GM19463 (cell line): Measurements from ENCODE around the gene MORN1.

Source experiments
- ATAC-seq: cut with Tn5 transposase; IDR thresholded peaks from one replicate; pipeline ENCODE4 v1.9.1; 2021; ENCODE audit warnings: mild to moderate bottlenecking, moderate library complexity; ENCODE audit not compliant: unreplicated experiment

The MORN1 gene

DNA sequence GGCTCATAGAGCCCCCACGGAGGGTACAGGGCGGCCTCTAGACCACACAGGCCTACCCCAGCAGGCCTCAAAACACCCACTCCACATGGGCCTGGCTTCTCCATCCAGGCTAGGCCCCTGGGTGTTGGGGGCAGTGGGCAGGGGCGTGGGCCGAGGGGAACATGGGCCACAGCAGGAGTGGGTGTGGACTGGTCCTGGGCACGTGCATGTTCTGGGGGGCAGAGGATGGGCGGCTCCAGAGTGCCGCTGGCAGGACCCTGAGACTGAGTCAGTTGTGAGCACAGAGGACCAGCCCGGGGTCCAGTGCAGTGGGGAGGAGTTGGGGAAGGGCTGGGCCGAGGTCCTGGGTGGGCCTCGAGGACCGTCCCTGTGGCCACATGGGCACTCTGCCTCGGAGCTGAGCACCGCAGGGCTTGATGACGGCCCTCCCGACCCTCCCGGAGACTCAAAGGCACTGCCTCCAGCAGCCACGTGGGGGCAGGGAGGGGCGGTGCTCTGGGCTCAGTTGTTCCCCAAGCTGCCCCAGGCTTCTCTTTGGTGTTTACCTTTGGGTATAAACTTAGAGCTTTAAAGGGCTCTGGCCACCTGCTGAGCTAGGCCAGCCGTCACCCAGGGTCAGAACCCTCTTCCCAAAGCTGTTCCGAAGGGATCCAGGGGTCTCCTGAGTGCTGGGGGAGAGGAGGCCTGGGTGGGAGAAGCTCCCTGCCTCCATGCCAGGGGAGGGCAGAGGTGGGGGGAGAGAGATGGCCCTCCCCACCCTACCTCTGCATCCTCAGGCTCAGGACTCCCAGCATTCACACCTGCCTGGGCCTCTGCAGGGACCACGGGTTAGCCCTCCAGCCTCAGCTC is 79.9 kb downstream of the MORN1 start:
- ATAC-seq, result no peak

DNA sequence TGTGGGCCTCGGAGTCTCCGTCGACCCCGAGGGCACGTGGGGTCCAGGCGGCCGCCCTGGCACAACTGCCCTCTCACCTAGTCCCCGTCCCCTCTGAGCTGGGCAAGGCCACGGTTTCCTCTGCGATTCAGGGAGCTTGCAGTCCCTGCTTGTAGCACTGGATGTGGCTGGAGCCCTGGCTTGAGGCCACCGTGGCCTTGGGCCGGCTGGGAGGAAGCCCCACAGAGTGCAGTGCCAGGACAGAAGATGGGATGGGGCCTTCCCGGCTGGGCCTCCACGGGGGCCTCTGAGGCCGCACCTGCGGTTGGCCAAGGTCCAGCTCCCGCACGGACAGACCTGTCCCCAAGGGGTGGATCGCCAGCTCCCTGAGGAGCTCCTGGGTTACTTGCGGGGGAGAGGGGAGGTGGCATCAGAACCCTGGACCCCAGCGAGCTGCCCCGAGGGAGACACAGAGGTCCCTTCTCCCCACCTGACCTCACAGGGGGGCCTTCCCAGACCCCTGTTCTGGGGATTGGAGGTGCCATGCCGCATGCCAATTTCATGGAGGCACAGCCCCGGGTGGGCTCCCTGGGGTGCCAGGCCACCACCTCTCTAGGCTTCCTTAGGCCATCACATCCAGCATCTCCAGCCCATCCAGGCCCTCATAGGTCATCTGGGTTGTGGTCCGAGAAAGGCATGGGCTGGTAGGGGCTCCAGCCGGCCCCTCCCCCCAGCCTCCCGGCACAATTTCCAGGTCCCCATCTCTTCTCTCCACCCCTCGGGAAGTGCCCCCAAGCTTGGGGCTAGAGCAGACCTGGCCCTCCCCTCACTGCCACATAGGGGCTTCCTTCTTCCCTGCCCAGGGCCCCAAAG is 80.8 kb downstream of the MORN1 start:
- no peak for ATAC-seq

DNA sequence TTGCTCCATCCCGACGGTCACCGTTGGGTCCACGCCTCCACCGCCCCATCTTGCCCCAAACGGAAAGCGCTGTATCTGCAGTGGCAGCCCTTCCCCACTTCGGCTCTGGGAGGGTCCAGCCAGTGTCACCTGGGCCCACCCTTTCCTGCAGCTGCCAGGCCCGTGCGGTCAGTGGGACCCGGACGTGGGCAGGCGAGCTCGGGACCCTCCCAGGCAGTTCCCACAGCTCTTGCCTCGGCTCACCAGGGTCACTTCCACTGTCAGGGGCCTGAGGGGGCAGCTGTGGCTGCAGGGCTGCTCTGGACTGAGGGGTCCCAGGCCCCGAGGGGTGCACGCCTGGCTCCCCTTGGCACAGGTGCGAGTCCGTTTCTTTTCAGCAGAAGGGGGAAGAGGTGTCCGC is 82.5 kb downstream of the MORN1 start:
- ATAC-seq, result no peak

DNA sequence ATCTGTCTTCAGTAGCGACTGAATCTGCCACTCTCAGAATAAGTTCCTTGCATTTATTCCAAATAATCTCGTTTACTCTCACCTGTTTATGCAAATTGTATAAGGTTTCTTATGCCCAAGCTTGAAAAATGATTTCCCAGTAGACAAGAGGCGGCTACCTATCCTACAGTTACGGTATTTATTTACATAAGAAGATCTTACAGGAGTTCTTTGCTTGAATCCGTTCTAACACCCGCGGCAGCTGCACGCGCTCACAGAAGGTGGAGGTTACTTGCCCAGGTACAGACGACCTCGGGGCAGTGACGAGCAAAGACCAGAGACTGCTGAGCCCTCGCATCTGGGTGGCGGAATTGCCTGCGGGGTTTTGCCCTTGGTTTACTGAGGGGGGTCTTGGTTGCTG is 83.4 kb downstream of the MORN1 start:
- ATAC-seq, result no peak

DNA sequence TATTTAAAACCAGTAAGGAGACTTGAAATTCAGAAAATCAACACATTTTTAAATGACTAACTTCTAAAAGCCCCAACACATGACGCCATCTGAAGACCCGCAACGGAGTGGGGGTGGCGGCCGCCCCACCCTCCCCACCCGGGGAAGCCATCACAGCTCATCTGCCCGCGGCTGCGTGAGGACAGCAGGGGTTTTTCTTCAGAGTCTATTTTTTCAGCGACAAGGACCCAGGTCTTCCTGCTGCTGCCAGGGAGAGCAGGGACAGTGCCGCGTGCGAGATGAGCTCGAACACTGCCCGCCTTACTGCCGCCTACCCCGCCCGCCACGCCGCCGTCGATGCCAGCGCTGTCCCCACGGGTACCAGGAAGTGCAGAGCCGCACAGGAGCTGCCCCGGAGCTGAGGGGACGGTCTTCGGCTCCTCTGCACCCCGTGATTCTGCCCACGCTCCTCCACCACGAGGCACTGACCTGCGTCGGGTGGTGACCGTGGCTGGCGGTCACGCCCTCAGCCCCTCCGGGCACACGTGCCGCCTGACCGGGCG is 84.2 kb downstream of the MORN1 start:
- ATAC-seq, result no peak

DNA sequence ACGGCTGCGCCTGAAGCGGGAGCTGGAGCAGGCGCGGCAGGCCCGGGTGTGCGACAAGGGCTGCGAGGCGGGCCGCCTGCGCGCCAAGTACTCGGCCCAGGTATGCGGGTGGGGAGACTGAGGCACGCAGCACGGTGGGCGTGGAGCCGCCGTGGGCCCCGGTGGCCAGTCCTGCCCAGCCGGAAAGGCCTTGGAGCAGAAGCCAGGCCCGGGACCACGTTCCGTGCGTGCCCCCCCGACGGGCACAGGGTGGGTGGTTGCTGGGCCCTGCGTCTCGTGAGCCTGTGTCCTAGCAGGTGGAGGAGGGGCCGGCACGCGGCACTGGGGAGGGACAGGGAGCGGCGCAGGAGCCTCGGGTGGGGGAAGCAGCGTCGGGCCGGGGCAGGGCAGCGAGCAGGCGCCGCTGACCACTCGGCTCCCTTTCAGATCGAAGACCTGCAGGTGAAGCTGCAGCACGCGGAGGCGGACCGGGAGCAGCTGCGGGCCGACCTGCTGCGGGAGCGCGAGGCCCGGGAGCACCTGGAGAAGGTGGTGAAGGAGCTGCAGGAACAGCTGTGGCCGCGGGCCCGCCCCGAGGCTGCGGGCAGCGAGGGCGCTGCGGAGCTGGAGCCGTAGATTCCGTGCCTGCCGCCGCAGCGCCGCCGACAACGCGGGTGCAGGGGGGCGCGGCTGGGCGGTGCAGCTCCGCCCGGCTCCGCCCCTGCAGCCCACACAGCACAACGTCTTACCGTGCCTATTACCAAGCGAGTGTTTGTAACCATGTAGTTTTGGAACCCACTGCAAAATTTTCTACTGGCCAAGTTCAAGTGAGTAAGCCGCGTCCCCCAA is 85.0 kb downstream of the MORN1 start:
- no peak for ATAC-seq

DNA sequence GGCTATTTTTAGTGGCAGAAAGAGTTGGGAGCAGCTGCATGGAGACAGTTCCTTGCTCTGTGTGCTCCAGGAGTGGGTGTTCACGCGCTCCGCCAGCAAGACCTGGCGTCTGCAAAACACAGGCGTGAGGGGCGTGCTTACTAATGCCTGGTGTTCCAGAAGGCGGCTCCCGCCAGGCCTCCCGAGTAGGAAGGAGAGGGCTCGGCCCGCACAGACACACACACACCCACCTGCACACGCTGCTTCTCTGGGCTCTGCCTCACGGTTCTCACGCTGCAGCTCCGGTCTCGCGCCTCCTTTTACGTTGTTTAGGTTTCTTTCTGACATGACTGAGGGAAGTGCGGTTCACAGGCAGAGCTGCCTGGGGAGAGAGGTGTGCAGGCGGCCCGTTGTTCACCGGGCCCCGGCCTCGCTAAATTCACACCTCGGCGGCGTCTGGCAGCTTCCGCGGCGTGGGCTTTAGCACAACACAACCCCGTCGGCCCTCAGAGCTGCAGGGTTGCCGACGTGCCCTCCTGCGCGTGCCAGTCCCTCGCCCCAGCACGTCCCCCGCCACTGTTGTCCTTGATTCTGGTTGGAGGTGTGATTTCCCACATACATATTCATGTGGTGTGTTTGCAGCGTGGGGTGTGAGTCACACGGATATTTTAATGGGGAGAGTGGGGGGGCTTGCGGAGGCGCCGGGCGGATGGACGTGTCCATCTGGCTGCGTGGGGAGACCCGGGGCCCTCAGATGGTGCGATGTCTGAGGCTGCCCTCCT is 86.3 kb downstream of the MORN1 start:
- ATAC-seq, result no peak

DNA sequence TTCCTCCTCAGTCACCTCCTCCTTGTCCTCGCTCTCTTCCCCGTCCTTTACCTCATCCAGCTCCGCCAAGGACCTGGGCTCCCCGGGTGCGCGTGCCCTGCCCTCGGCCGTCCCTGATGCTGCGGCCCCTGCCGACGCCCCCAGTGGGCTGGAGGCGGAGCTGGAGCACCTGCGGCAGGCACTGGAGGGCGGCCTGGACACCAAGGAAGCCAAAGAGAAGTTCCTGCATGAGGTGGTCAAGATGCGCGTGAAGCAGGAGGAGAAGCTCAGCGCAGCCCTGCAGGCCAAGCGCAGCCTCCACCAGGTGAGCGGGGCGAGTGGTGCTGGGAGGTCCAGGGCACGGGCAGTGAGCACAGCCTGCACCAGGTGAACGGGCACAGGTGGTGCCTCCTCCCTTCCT is 87.1 kb downstream of the MORN1 start:
- ATAC-seq, result no peak

DNA sequence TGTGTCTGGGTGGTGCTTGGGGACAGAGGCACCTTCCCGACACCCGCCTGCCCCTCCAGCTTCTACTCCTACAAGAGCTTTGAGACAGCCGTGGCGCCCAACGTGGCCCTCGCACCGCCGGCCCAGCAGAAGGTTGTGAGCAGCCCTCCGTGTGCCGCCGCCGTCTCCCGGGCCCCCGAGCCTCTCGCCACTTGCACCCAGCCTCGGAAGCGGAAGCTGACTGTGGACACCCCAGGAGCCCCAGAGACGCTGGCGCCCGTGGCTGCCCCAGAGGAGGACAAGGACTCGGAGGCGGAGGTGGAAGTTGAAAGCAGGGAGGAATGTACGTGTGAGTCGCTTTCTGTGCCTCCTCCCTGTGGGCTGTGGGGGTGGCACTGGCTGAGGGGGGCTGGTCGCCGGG is 87.6 kb downstream of the MORN1 start:
- ATAC-seq, result no peak

DNA sequence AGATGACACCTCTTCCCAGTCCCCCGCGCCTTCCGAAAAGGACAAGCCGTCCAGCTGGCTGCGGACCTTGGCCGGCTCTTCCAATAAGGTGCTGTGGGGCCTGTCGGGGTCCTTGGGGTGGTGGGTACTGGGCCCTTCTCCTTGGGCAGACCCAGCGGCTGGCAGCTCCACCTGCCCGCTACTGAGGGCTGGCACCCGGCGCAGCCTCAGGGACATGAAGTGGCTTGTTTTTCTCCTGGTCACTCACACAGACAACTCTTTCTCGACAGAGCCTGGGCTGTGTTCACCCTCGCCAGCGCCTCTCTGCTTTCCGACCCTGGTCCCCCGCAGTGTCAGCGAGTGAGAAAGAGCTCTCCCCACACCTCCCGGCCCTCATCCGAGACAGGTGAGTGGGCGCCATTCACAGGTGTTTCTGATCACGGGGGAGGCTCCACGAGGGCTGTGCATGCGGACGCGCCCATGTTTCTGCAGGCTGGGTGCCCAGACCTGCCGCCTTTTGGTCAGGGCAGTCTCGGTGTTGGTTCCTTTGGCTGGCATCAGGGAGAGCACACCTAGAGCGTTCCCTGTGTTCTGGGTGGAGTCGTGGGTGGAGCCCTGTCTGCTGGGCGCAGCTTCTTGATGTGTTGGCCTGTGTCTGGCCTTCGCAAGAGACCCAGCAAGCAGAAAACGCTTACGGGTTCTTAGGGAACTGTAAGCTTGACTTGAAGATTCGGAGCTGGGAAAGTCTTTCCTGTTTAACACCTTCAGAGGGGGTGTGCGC is 88.2 kb downstream of the MORN1 start:
- ATAC-seq, result no peak

DNA sequence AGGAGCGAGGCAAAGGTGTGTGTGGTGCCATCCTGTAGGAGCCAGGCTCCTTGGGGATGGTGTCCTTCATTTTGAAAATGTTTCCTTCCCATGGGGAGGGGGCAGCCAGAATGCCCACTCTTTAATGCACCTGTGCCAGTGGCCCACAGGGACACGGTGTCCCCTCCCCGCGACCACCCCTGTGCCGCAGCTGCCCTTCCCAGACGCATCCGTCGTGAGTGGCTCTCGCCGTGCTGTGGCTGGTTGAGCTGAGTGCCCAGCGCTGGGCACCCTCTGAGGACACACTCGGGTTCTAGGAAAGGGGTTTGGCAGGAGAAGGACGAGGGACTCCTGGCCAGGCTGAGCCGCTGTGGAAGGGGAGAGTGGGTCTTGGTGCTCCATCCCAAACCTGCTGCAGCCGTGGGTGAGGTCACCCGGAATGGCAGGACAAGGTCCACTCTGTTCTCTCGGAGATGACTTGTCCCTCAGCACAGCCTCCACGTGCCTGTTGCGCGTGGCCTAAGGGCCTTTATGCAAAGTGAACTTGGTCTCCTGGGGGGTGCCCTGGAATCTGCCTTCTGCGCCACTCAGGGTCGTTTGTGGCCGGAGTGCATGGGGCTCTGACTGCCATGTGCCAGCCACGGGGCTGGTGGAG is 88.9 kb downstream of the MORN1 start:
- no peak for ATAC-seq

DNA sequence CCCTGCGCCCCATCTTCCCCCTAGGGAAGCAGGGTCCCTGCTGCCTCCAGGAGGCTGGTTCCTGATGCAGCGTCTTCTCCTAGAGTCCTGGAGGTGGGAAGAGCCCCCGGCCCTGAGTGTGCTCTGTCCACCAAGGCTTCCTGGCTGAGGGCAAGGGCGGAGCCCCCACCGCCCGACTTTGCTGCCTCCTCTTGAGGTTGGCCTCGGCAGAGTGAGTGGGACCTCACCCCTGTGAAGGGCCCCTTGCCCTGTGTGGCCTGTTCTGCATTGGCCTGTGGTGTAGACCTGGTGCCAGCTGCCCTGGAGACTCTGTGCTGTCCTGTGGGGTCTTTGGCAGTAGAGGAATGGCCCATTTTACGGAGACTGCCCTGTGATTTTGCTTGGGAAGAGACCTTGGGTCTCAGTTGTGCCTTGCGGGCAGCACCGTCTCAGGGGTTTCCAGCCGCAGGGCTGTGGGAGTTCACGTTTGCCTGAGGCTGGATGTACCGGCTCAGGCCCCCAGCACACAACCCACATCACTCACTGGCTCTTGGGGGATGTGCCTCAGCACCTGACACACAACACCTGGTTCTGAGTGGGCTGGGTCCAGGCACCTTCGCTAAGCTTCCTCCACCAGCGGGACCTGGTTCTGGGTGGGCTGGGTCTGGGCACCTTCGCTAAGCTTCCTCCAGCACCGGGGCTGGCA is 89.6 kb downstream of the MORN1 start:
- no peak for ATAC-seq

DNA sequence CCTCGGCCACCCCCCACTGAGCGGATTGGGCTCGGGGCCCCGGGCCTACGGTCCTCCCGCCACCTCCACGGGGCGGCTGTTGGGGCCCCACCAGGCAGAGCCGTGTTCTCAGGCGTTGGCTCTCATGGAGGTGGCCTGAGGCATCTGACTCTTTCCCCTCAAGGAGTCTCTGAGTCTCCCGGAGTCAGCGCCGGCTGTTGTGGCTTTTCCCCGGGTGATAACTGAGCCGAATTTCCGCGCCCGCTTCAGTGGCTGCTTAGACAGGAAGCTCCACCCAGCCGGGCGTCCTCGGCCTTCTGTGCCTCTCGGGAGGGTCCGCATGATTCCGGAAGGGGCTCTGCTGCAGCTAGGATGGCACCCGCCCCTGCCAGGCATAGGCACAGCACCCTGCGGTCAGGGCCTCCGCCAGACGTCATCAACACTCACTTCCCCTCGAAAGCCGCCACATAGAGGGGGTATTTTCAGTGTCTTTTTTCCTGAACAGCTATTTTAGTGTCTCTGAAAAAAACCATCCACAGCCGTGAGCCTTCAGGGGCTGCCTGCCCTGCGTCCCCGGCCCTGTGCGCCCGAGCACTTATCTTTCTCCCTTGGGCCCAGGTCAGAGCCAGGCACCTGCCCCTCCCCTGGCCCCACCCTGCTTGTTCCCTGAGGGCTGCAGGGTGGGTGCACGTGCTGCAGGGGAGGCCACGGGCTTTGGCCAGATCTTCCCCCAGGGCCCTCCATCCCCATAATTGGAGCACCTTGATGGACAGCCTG is 90.3 kb downstream of the MORN1 start:
- peak; percentile 60 for ATAC-seq

DNA sequence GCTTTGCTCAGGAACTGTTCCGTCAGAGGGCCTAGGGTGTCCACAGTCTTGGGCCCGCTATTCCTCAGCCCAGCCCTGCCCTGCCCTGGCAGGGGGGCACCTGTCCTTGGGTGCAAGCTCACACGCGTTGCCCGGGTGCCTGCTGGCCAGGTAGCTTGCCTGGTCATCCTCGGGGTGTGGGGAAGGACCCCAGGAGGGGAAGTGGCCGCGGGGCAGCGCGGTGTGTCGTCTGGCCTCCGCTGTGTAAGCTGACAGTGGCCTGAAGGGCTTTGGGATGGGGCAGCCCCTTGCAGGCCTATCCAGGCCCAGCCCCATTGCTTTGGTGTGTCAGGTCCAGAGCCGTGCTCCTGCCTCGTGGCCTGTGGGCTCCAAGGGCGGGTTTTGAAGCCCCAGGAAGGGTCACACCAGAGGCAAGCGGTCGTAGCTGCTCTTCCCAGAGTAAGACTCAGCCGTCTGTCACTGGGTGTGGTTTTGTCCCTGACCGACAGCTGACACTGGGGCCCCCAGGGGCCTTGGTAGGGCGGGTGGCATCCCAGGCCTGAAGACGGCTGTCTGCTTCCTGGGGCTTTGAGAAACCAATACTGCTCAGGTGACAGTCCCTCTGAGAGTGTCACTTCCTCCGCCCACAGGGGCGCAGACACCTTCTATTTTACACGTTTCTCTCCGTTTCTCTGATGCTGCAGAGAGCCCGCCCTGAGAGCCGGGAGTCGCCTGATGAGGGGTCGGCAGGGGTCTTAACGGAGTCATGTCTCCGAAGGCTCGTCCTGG is 91.2 kb downstream of the MORN1 start:
- peak; percentile 79 for ATAC-seq

DNA sequence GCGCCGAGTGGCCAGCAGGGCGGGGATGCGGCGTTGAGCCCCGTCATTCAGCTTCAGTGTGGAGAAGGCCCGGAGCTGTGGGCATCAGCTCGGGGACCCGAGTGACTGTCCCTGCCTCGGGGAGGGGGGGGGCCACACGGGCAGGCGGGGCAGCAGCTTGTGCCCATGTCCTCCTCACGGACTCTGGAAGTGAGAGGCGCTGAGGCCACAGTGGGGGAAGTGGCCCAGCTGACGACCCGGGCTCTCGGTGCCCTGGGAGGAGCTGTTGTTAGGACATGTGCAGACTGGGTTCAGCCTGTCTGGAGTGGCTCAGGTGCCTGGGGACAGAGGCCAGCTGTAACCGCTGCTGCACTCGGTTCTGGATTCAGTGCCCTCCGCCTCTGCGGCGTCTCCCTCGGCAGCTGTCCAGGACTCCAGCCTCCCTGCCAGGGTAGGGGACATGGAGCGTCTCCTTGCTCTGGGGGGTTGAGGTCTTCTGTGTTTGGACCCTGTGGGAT is 92.2 kb downstream of the MORN1 start:
- ATAC-seq, result no peak

DNA sequence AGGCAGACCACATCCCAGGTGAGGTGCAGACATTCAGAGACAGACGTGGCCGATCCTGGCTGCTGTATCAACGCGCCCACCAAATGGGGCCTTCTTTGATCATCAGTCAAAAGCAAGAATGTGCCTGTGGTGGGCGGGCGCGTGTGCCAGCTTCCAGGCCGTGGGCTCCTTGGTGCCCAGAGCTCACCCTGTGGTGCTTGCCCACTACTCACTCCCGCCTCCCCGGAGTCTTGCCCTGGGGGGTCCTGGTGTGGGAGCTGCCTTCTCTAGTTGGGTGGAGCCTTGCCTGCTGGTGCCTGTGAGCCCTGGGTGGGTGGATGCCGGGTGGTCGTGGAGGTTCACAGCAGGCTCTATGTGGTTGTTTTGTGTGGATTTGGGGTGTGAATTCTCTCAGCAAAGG is 92.7 kb downstream of the MORN1 start:
- no peak for ATAC-seq
